Measurements from ENCODE around the gene LRRC37A3. TPM values are rescaled to one million over a fixed set of nuclear protein-coding genes. Genes with fewer than 3 reads are reported as not detected.
A peak's percentile ranks its signal among the peaks of the same experiment; 100 is the strongest.
"Not testable (repeated sequence)": the region's sequence is repeated elsewhere in the genome, so short reads cannot be mapped to it uniquely, and the experiment has no call there.

Gene LRRC37A3
- total RNA-seq, 1 donor from 2014 or later, result 60.7 TPM

DNA sequence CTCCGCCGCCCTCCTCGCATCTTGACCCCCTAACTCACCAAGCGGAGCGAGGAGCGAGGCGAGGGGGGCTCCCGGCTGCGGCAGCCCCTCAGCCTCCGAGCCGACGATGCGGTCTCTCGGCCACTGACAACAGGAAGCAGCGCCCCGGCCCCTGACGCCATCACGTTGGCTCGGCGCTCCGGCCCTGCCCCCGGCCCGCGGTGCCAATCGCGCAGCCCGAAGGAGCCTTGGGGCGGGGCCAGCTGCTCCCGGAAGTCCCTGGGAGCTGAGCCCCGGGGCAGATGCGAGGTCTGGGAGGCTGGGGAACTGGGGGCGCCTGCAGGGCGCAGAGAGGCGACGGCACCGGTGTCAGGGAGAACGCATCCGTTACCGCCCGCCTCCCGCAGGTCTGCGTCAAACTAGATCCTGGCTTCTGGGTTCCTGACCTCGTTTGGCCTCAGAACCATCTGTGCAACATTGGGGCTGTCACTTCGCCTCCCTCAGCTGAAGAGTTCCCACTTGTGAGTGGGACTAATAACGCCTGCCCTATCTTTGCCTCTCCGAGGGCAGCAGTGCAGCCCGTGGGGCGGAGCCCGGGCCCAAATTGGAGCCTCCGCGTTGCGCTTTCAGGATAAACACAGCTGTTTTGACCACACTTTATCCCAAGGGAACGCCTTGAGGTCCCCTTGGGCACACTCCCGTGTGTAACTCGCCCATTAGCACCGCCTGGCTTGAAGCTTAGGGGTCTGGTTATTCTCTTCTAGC, 82.1 kb downstream of the LRRC37A3 start:
- not testable (repeated sequence) for FAIRE-seq
- DNase-seq (ENCODE audit: low spot score in 2 of 2), result peak; percentile 77 to 80

- not testable (repeated sequence) for FAIRE-seq; DNase-seq (ENCODE audit: low spot score in 2 of 2)
Measured at GRCh38 chr17:64836623-64837017, 82.7 kb downstream of the LRRC37A3 start.

- not testable (repeated sequence) for FAIRE-seq; DNase-seq (ENCODE audit: low spot score in 2 of 2)
Measured at GRCh38 chr17:64834060-64834459, 85.2 kb downstream of the LRRC37A3 start.

- FAIRE-seq; DNase-seq (ENCODE audit: low spot score in 2 of 2): not testable (repeated sequence)
Measured at GRCh38 chr17:64830631-64831040, 88.6 kb downstream of the LRRC37A3 start.

GRCh38 chr17:64829824-64830630, 89.3 kb downstream of the LRRC37A3 start:
- FAIRE-seq; DNase-seq (ENCODE audit: low spot score in 2 of 2): not testable (repeated sequence)

- FAIRE-seq; DNase-seq (ENCODE audit: low spot score in 2 of 2): not testable (repeated sequence)
Measured at GRCh38 chr17:64829068-64829467, 90.2 kb downstream of the LRRC37A3 start.

DNA sequence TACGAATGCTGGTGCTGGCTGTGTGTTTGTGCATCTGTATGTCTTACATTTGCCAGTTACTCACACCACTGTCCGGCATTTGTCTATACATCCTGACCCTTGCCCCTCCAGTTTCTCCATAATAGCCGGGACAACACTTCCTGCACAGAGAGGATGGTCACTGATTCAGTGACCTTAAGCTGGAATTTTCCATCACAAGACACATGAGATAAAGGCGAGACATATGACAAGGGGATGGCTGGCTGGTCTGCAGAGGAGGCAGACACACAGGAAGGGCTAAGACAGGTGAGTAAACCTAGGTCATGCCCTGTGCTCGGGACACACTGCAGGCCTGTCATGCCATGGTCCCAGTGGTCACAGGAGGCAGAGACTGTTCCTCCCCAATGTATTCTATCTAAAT, 100.4 kb downstream of the LRRC37A3 start:
- not testable (repeated sequence) for DNase-seq (ENCODE audit: low spot score in 2 of 2); FAIRE-seq

DNA sequence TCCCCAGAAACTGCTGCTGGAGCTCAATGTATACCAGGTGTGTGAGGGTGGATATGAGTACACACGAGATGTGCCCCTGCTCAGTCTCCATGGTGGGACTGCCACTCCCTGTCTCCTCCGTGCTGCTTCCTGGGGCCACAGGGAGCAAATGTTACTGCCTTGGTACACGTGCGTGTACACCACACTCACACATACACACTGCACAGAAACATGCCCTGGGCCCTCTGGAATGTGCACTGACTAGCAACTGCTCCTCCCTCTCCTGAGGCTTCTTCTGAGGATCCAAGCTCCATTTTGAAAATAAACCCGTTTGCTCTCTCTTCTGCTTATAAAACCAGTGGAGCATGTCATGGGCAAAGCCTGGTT, 103.5 kb downstream of the LRRC37A3 start:
- not testable (repeated sequence) for FAIRE-seq; DNase-seq (ENCODE audit: low spot score in 2 of 2)

DNA sequence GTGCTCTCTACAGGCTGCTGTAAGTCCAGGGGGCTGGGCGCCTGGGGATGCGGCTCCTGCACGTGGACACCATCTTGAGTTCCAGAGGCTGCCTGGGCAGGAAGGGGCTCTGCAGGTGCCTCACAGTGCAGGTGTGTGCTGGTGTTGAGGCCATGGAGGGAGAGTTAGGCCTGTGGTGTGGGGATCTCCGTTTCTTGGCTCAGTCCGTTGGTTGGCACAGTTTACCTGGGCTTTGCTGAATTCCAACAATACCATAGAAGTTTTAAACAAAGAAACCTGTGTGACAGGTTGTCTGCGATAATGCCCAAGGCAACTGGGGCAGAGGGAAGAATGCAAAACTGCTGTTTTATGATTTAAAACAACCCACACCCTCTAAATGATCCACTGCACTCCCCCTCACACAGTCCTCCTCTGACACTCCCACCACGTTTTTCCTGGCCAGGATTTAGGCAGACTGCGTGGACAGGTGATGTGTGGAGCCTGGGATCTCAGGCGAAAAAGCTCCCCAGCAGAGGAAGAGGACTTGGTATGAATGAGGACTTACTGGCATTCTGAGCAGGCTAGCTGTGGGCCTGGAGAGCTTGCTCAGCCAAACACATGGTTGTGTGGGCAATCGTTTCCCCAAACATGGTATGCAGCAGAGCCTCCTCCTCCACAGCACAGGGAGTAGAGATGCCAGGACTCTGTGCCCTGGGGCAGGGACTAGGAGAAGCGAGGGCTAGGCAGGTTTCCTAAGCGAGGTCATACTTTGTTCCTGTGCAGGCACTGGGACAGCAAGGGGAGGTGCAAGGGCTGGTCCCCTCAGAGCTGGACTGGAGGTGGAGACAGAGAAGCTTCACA, 104.1 kb downstream of the LRRC37A3 start:
- not testable (repeated sequence) for DNase-seq (ENCODE audit: low spot score in 2 of 2); FAIRE-seq

DNA sequence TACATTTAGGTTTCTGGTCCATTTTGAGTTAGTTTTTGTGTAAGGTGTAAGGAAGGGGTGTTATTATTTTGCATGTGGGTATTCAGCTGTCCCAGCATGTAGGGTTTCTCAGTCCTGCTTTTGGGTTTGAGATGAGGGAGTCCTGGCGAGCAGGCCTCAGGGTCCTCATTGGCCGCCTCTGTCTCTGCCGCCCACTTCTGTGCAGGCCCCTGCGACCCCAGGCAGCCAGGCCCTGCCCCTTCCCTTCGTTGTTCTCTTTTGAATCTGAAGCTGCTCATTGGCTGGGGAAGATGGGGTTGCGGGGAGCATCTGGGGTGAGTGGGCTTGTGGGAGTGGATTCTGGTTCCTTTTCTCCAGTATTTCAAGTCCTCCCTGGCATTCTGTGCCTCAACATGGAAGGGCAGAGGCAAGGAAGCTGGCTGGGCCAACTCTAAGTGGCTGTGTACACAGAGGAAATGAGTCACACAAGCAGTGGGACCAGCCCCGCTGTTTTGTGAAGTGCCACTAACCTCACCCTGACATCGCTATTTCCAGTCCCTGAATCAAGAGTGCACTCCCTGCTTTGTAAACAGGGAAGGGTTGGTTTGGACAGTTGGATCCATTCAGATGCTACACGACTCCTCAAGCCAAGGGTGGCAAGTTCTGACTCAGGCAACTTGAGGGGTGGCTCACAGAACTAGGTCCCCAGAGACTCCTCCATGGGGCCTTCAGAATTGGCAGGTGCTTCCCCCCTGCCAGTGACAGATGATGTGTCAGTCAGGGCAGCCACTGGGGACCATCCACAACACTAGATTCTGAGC, 110.9 kb downstream of the LRRC37A3 start:
- not testable (repeated sequence) for FAIRE-seq; DNase-seq (ENCODE audit: low spot score in 2 of 2)

Small RNA genes within 50 kb of the gene (small RNA-seq; reads per million reads assigned to genes)
- gene AC037487.3 (not detected), gene AC103810.6 (not detected), gene AC103810.7 (not detected), gene RDM1P4 (not detected), gene RN7SL404P (not detected), gene RNU7-115P (not detected)

Other genes starting within 250 kb of the LRRC37A3 start
- gene GNA13, start 137.3 kb upstream of the LRRC37A3 start, total RNA-seq, result 76.6 TPM
- 15.1 TPM for gene RGS9, start 217.9 kb upstream of the LRRC37A3 start, total RNA-seq

Data from frontal cortex (tissue), 4 donors.